ENCODE measurements around the gene GPR25.

GRCh38 chr1:200873116-200873670 lies 412 bp downstream of the GPR25 start:
- TF ChIP-seq CTCF (IDR thresholded peaks at IDR 0.05; ENCODE audit: low read length) (no peak), EZH2 (IDR thresholded peaks at IDR 0.05; ENCODE audit: borderline replicate concordance, low read length) (no peak)

All from OCI-LY1 (cell line).